K562 (cell line): Measurements from ENCODE around the gene DPCD. TPM values are rescaled to one million over a fixed set of nuclear protein-coding genes. Genes with fewer than 3 reads are reported as not detected.
A peak's percentile ranks its signal among the peaks of the same experiment; 100 is the strongest.

Experiments
- ARID1B ChIP-seq: fragments of 450-650 bp; IDR thresholded peaks from 2 replicates; pipeline ENCODE4 v1.6.1; 2016; ENCODE audit warnings: antibody characterized with exemption, mild to moderate bottlenecking, inconsistent platforms
- ATF1 ChIP-seq, 2 experiments: fragments of 450-650 bp in 1 of 2; IDR thresholded peaks; 2 replicates each; pipeline ENCODE4 v1.6.1; 2016; ENCODE audit warnings: missing compliant biosample characterization in 1 of 2, missing genetic modification characterization in 1 of 2
- CCNT2 ChIP-seq: IDR thresholded peaks from 2 replicates; pipeline ENCODE4 v1.6.1; 2011; ENCODE audit warnings: borderline replicate concordance, low read depth, mild to moderate bottlenecking, moderate library complexity, mixed read lengths, low read length; ENCODE audit not compliant: insufficient read length; ENCODE audit errors: extremely low read depth
- DIDO1 ChIP-seq: fragments of 450-650 bp; IDR thresholded peaks from 2 replicates; pipeline ENCODE4 v1.6.1; 2016; ENCODE audit warnings: low read depth, missing biosample characterization, missing genetic modification characterization
- FOXA1 ChIP-seq: fragments of 450-650 bp; IDR thresholded peaks from 2 replicates; pipeline ENCODE4 v1.6.1; 2016; ENCODE audit warnings: mild to moderate bottlenecking, borderline replicate concordance
- HDAC3 ChIP-seq: fragments of 450-650 bp; IDR thresholded peaks from 2 replicates; pipeline ENCODE4 v1.6.1; 2018; ENCODE audit warnings: borderline replicate concordance, mild to moderate bottlenecking, moderate library complexity; ENCODE audit not compliant: partially characterized antibody
- HNRNPLL ChIP-seq: fragments of 200-400 bp; formaldehyde crosslinking; IDR thresholded peaks from 2 replicates; pipeline ENCODE4 v1.6.1; 2017; ENCODE audit warnings: low read length, low read depth, mild to moderate bottlenecking; ENCODE audit not compliant: poor library complexity, severe bottlenecking
- KDM4B ChIP-seq, 2 experiments: fragments of 450-650 bp in 1 of 2; sonication (generic) in 1 of 2; IDR thresholded peaks; 2 replicates each; pipeline ENCODE4 v1.6.1; 2016 to 2017; ENCODE audit warnings: borderline replicate concordance in 2 of 2, antibody characterized with exemption in 1 of 2, low read depth in 1 of 2, mild to moderate bottlenecking in 1 of 2
- PHF8 ChIP-seq: fragments of 200-600 bp; sonication (generic); IDR thresholded peaks from 2 replicates; pipeline ENCODE4 v1.6.1; 2012; ENCODE audit warnings: mixed run types, mild to moderate bottlenecking, inconsistent platforms, low read length, moderate library complexity, borderline replicate concordance
- PURB ChIP-seq: sonication (generic); formaldehyde crosslinking; IDR thresholded peaks from 2 replicates; pipeline ENCODE4 v1.9.0; 2021; ENCODE audit warnings: low read depth, mild to moderate bottlenecking, missing genetic modification reagents
- RBM25 ChIP-seq: fragments of 200-400 bp; formaldehyde crosslinking; IDR thresholded peaks from 2 replicates; pipeline ENCODE4 v1.6.1; 2018; ENCODE audit warnings: low read length, low read depth, moderate library complexity; ENCODE audit not compliant: severe bottlenecking
- RCOR1 ChIP-seq, 2 experiments: IDR thresholded peaks; 2 replicates each; pipeline ENCODE4 v1.6.1; 2012; ENCODE audit warnings: low read depth in 2 of 2, low read length in 2 of 2, borderline replicate concordance in 1 of 2, improper control_type of control experiment in 1 of 2
- SAFB2 ChIP-seq: fragments of 200-400 bp; formaldehyde crosslinking; IDR thresholded peaks from 2 replicates; pipeline ENCODE4 v1.6.1; 2018; ENCODE audit warnings: borderline replicate concordance, low read length, low read depth, moderate library complexity; ENCODE audit not compliant: severe bottlenecking
- SMAD2 ChIP-seq: fragments of 150-350 bp; IDR thresholded peaks from 2 replicates; pipeline ENCODE4 v1.6.1; 2014; ENCODE audit warnings: low read depth, mild to moderate bottlenecking, low read length
- SMARCA5 ChIP-seq: fragments of 450-650 bp; IDR thresholded peaks from 2 replicates; pipeline ENCODE4 v1.6.1; 2016
- SNIP1 ChIP-seq: fragments of 450-650 bp; IDR thresholded peaks from 2 replicates; pipeline ENCODE4 v1.7.1; 2017; ENCODE audit warnings: low read depth, mild to moderate bottlenecking
- TSC22D4 ChIP-seq: fragments of 450-650 bp; IDR thresholded peaks from 2 replicates; pipeline ENCODE4 v1.6.1; 2016; ENCODE audit warnings: missing genetic modification characterization, missing biosample characterization, control low read depth
- ZEB2 ChIP-seq: fragments of 450-650 bp; IDR thresholded peaks from 2 replicates; pipeline ENCODE4 v1.6.1; 2016
- ZNF197 ChIP-seq: fragments of 200-800 bp; sonication (Bioruptor generic); IDR thresholded peaks from 2 replicates; pipeline ENCODE4 v1.6.1; 2016; ENCODE audit warnings: low read depth, missing genetic modification characterization, missing compliant biosample characterization
- ZNF224 ChIP-seq: sonication (generic); formaldehyde crosslinking; IDR thresholded peaks from 2 replicates; pipeline ENCODE4 v1.8.0; 2022; ENCODE audit warnings: mild to moderate bottlenecking, missing genetic modification reagents
- ZNF232 ChIP-seq: sonication (generic); formaldehyde crosslinking; IDR thresholded peaks from 2 replicates; pipeline ENCODE4 v1.8.0; 2022; ENCODE audit warnings: mild to moderate bottlenecking, missing genetic modification reagents
- ZNF551 ChIP-seq: fragments of 250-450 bp; sonication (Bioruptor Pico); IDR thresholded peaks from 2 replicates; pipeline ENCODE4 v1.5.0; 2021; ENCODE audit warnings: mild to moderate bottlenecking, moderate library complexity
- ZNF79 ChIP-seq: fragments of 250-450 bp; sonication (Bioruptor Pico); IDR thresholded peaks from 2 replicates; pipeline ENCODE4 v1.4.0; 2020; ENCODE audit warnings: low read depth, mild to moderate bottlenecking, moderate library complexity
- polyA plus RNA-seq, 8 experiments: library from polyadenylated mRNA; depleted of rRNA in 4 of 8; stranded (reverse) in 5 of 8; unstranded in 3 of 8; fragments of >200 nt; fragmentation: Nextera tagmentation in 2 of 8; fragmentation: Illumina TruSeq in 1 of 8; extraction: Ambion mirVana in 2 of 8; extraction: Trizol in 1 of 8; gene quantifications; 2 replicates each; pipeline versions ENCODE4 v1.2.1 to v1.2.3, GENCODE V29; 2011 to 2014; ENCODE audit warnings: inconsistent platforms in 1 of 8, missing spikeins in 1 of 8
- total RNA-seq, 7 experiments: library from RNA; depleted of rRNA in 6 of 7; stranded (reverse); fragments of >200 nt in 6 of 7; fragmentation: Illumina TruSeq in 2 of 7; extraction: Trizol in 2 of 7; gene quantifications; 2 replicates each; pipeline versions ENCODE4 v1.2.1 to v1.2.3, GENCODE V29; 2011 to 2021; ENCODE audit warnings: low replicate concordance in 1 of 7
- TF ChIP-seq, protein P1 (sequence below): fragments of 250-450 bp; sonication (Bioruptor Pico); IDR thresholded peaks from 2 replicates; pipeline ENCODE4 v1.4.0; 2020; ENCODE audit warnings: mild to moderate bottlenecking, moderate library complexity

DPCD gene
- total and polyA plus RNA-seq, 9 of the 15 experiments (the other 6 are each of a cell fraction or from before 2014, with no cell fraction given), result 12.1 to 45.2 (median 20.0) TPM

DNA sequence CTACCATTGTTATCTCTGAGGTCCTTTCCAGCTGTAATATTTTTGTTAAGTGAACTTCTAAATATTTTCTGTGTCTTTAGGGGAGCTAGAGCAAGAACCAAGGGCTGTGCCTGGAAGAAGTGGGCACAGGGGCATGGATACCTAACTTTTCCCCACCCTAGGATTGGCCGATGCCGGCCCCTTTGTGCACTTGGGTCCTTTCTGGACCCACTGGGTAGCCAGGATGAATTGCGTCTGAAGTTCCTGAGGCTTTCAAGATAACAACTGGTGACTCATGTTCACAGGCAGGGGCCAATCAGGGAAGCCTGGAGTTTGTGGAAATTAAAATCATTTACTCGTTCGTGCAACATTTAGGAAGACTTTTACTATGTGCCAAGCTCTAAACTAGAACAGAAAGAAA lies 758 bp downstream of the DPCD start (continued):
- TF ChIP-seq, protein P1, sequence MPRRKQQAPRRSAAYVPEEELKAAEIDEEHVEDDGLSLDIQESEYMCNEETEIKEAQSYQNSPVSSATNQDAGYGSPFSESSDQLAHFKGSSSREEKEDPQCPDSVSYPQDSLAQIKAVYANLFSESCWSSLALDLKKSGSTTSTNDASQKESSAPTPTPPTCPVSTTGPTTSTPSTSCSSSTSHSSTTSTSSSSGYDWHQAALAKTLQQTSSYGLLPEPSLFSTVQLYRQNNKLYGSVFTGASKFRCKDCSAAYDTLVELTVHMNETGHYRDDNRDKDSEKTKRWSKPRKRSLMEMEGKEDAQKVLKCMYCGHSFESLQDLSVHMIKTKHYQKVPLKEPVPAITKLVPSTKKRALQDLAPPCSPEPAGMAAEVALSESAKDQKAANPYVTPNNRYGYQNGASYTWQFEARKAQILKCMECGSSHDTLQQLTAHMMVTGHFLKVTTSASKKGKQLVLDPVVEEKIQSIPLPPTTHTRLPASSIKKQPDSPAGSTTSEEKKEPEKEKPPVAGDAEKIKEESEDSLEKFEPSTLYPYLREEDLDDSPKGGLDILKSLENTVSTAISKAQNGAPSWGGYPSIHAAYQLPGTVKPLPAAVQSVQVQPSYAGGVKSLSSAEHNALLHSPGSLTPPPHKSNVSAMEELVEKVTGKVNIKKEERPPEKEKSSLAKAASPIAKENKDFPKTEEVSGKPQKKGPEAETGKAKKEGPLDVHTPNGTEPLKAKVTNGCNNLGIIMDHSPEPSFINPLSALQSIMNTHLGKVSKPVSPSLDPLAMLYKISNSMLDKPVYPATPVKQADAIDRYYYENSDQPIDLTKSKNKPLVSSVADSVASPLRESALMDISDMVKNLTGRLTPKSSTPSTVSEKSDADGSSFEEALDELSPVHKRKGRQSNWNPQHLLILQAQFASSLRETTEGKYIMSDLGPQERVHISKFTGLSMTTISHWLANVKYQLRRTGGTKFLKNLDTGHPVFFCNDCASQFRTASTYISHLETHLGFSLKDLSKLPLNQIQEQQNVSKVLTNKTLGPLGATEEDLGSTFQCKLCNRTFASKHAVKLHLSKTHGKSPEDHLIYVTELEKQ, result no peak
- TF ChIP-seq PHF8 (peak; percentile 2; the same call in 1 of the 2 replicates), HNRNPLL (no peak), ZNF232 (CRISPR knock-in tag) (no peak), TSC22D4 (tag) (no peak), SMARCA5 (no peak), RCOR1 (IDR thresholded peaks at IDR 0.05; ENCODE audit: borderline replicate concordance in 1 of 2, low read depth in 2 of 2, low read length in 2 of 2) (0 out of 4 replicates have a peak, but pooled peaks of 1 of the 2 experiments have one; percentile 10), SAFB2 (no peak), ZNF224 (no peak), ZNF79 (no peak), ARID1B (peak; percentile 65), ZNF197 (CRISPR knock-in tag) (no peak), SNIP1 (no peak), ZEB2 (no peak), FOXA1 (no peak), CCNT2 (no peak), PURB (CRISPR knock-in tag) (no peak), HDAC3 (no peak), DIDO1 (tag) (no peak), RBM25 (peak; percentile 33), KDM4B (IDR thresholded peaks at IDR 0.05; ENCODE audit: borderline replicate concordance in 2 of 2, low read depth in 1 of 2) (no peak), ZNF551 (no peak), SMAD2 (no peak), ATF1 (CRISPR knock-in tag; IDR thresholded peaks at IDR 0.05) (no peak), ATF1 (tag; IDR thresholded peaks at IDR 0.05) (peak; percentile 34)
